Measurements from ENCODE around the gene APBB2.

GRCh38 chr4:40789771-40790170 lies 424.6 kb downstream of the APBB2 start:
- TF ChIP-seq CTCF (IDR thresholded peaks at IDR 0.05; ENCODE audit: low read length) (no peak), EZH2 (IDR thresholded peaks at IDR 0.05; ENCODE audit: borderline replicate concordance, low read length) (no peak)

Data from OCI-LY1 (cell line).